AG09309 (cell line): Measurements from ENCODE around the gene CFAP77.
A peak's percentile ranks its signal among the peaks of the same experiment; 100 is the strongest.

Experiments used
- DNase-seq: peaks from one replicate; pipeline ENCODE4 v3.0.0-alpha.2; 2010; ENCODE audit warnings: low read depth
- H3K4me3 ChIP-seq: 2 replicates; pipeline ENCODE4 v1.5.1; 2011; ENCODE audit warnings: mild to moderate bottlenecking, low read depth, low read length, moderate library complexity; ENCODE audit not compliant: control insufficient read depth
- CTCF ChIP-seq: IDR thresholded peaks from 2 replicates; pipeline ENCODE4 v1.5.1; 2011; ENCODE audit warnings: mild to moderate bottlenecking, low read depth, low read length, inconsistent platforms; ENCODE audit not compliant: insufficient read depth, control insufficient read depth; ENCODE audit errors: missing control alignments

CFAP77 gene

GRCh38 chr9:132407196-132407595 is 2.8 kb upstream of the CFAP77 start:
- peak overlapping the region; percentile 91; the same call in 1 of the 2 replicates for H3K4me3 ChIP-seq
- no peak for DNase-seq
- no peak for TF ChIP-seq CTCF

- no peak overlapping the region for H3K4me3 ChIP-seq
- TF ChIP-seq CTCF: no peak
- DNase-seq: no peak
Measured at GRCh38 chr9:132408521-132408920, 1.5 kb upstream of the CFAP77 start.

- H3K4me3 ChIP-seq: no peak overlapping the region
Measured at GRCh38 chr9:132410642-132411041, 631 bp downstream of the CFAP77 start.

GRCh38 chr9:132411091-132411508 is 1.1 kb downstream of the CFAP77 start:
- no peak overlapping the region for H3K4me3 ChIP-seq
- no peak for DNase-seq
- peak; percentile 48 for TF ChIP-seq CTCF

More at GRCh38 chr9:132410642-132411041, 631 bp downstream of the CFAP77 start:
- no peak for DNase-seq
- no peak for TF ChIP-seq CTCF

GRCh38 chr9:132412089-132412488 is 2.1 kb downstream of the CFAP77 start:
- peak; percentile 65 for TF ChIP-seq CTCF
- no peak overlapping the region for H3K4me3 ChIP-seq
- no peak for DNase-seq

GRCh38 chr9:132413926-132414325 is 3.9 kb downstream of the CFAP77 start:
- DNase-seq: no peak
- TF ChIP-seq CTCF: no peak

GRCh38 chr9:132414731-132415130 is 4.7 kb downstream of the CFAP77 start:
- TF ChIP-seq CTCF: no peak
- no peak overlapping the region for H3K4me3 ChIP-seq
- no peak for DNase-seq

More at GRCh38 chr9:132413926-132414325, 3.9 kb downstream of the CFAP77 start:
- no peak overlapping the region for H3K4me3 ChIP-seq
